Activated B cell treated with CpG ODN at 0.5 μM for 24 hours (primary cell): ENCODE results near the gene MBD3. TPM values are rescaled to one million over a fixed set of nuclear protein-coding genes. Genes with fewer than 3 reads are reported as not detected.

Experiments
- ATAC-seq: fragments of 200-7000 bp; cut with Tn5 transposase; one replicate; pipeline ENCODE4 v1.10.0; 2021; ENCODE audit warnings: low read depth, mild to moderate bottlenecking, moderate library complexity
- CTCF ChIA-PET: fragments of 350-600 bp; sonication (Branson Sonifier 250); formaldehyde crosslinking; loops from one replicate; lab custom pipeline; 2021; ENCODE audit warnings: antibody characterized with exemption; lab: Charles Lee
- POLR2A ChIA-PET: fragments of 350-600 bp; sonication (Branson Sonifier 250); formaldehyde crosslinking; loops from one replicate; lab custom pipeline; 2021; ENCODE audit warnings: antibody characterized with exemption; lab: Charles Lee
- DNase-seq: peaks from one replicate; pipeline ENCODE4 v3.0.0; 2022
- H3K27ac Mint-ChIP-seq: one replicate; pipeline ENCODE4 v1.8.0; 2020; ENCODE audit warnings: mixed read lengths
- H3K27me3 Mint-ChIP-seq: one replicate; pipeline ENCODE4 v1.8.0; 2021; ENCODE audit warnings: mixed read lengths
- H3K36me3 Mint-ChIP-seq: one replicate; pipeline ENCODE4 v1.8.0; 2021; ENCODE audit warnings: low read depth, mixed read lengths
- H3K4me1 Mint-ChIP-seq: one replicate; pipeline ENCODE4 v1.8.0; 2021; ENCODE audit warnings: mixed read lengths
- H3K4me3 Mint-ChIP-seq: one replicate; pipeline ENCODE4 v1.8.0; 2020; ENCODE audit warnings: mild to moderate bottlenecking, mixed read lengths
- H3K9me3 Mint-ChIP-seq: one replicate; pipeline ENCODE4 v1.8.0; 2020; ENCODE audit warnings: mixed read lengths
- intact Hi-C: fragments of 100-400 bp; cut with micrococcal nuclease; formaldehyde crosslinking; loops from one replicate; pipeline ENCODE4 v1.15.1; 2024
- total RNA-seq: library from RNA; stranded (reverse); gene quantifications from 2 replicates; pipeline ENCODE4 v1.2.3, GENCODE V29; 2022
- TF ChIP-seq, protein P1 (sequence below): fragments of 200-600 bp; IDR thresholded peaks from one replicate; pipeline ENCODE4 v1.8.0; 2022; ENCODE audit warnings: antibody characterized with exemption, mild to moderate bottlenecking

MBD3 gene
- total RNA-seq, 1 donor from 2014 or later: 96.9 TPM

DNA sequence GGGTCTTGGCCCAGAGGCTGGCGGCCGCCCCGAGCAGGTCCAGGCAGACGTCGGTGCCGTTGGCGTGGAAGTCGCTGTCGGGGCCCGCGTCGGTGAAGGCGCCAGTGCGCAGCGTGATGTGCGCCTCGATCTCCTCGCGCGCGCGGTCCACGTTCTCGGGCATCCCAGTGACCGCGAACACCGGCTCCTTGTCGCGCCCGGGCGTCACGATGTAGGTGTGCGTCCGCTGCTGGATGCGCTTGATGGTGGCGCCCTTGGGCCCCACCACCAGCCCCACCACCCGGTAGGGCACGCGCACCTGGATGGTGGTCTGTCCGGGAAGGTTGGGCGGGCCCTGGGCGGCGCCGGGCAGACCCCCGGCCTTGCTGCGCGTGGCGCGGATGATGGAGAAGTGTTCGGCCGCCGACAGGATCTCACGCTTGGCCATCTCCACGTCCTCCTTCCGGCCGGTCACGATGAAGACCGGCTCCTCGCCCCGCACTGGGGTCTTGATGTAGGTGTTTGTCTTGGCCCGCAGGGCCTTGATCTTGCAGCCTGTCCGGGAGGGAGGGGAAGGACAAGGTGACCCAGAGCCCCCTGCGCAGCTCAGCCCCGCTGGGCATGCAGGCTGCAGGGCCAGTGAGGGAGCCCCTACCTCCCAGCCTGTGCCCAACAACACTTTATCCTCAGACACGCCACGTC, 36.1 kb downstream of the MBD3 start:
- no peaks in the 10 kb centered on the region for H3K36me3 Mint-ChIP-seq
- no peak overlapping the region for H3K27ac Mint-ChIP-seq
- peaks cover 8% of the 10 kb centered on the region for H3K27me3 Mint-ChIP-seq
- intact Hi-C loops: no loop called here
- no peaks in the 10 kb centered on the region for H3K4me1 Mint-ChIP-seq
- no peak for DNase-seq
- ATAC-seq: no peak
- POLR2A ChIA-PET: no interaction called here
- TF ChIP-seq, protein P1, sequence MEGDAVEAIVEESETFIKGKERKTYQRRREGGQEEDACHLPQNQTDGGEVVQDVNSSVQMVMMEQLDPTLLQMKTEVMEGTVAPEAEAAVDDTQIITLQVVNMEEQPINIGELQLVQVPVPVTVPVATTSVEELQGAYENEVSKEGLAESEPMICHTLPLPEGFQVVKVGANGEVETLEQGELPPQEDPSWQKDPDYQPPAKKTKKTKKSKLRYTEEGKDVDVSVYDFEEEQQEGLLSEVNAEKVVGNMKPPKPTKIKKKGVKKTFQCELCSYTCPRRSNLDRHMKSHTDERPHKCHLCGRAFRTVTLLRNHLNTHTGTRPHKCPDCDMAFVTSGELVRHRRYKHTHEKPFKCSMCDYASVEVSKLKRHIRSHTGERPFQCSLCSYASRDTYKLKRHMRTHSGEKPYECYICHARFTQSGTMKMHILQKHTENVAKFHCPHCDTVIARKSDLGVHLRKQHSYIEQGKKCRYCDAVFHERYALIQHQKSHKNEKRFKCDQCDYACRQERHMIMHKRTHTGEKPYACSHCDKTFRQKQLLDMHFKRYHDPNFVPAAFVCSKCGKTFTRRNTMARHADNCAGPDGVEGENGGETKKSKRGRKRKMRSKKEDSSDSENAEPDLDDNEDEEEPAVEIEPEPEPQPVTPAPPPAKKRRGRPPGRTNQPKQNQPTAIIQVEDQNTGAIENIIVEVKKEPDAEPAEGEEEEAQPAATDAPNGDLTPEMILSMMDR: no peak
- no peak overlapping the region for H3K4me3 Mint-ChIP-seq
- CTCF ChIA-PET: no interaction called here
- H3K9me3 Mint-ChIP-seq: no peaks in the 10 kb centered on the region

DNA sequence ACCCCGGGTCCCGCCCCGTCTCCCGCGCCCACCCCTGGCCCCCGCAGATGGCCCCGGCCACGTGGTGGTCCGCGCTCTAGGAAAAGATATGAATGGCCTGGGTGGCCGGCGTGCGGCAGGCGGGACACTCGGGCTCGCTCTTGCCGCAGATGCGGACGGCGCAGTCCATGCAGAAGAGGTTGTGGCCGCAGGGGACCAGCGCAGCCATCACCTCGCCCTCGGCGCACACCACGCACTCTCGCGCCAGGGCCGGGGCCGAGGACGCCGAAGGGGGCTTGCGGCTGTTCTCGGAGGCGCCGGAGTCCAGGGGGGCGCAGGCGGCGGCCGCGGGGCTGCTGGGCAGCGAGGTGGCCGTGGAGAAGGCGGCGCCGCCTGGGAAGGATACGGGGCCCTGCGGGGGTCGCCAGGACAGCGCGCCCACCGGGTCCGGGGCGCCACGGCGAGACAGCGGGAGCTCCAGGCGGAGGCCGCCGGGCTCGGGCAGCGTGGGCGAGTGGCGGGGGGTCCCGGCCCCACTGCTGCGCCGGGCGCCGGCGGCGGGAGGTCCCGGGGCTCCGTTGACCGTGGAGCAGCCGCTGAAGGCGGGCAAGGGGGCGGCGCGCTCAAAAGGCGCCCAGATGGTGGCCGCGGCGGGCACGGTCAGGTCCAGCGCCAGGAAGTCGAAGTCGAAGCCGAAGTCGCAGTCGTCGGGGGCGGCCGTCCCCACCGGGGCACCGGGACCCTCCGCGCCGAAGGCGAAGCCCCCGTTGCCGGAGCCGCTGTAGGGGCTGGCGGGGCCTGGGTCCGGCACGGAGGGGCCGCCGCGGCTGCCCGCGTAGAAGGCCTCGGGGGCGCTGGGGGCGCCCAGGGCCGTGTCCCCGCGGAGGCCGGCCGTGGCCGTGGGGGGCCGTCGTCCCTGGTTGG, 36.9 kb downstream of the MBD3 start:
- intact Hi-C loops: loop anchor here (2.0 kb wide), 1 partner anchor 41 kb away; no protein-coding TSS in a partner anchor
- Mint-ChIP-seq H3K27ac (no peak overlapping the region), H3K36me3 (no peaks in the 10 kb centered on the region), H3K4me3 (no peak overlapping the region), H3K9me3 (no peaks in the 10 kb centered on the region), H3K4me1 (no peaks in the 10 kb centered on the region), H3K27me3 (peaks cover 8% of the 10 kb centered on the region)
- DNase-seq (no peak), ATAC-seq (no peak)
- TF ChIP-seq, protein P1: no peak
- ChIA-PET CTCF (no interaction called here), POLR2A (no interaction called here)

DNA sequence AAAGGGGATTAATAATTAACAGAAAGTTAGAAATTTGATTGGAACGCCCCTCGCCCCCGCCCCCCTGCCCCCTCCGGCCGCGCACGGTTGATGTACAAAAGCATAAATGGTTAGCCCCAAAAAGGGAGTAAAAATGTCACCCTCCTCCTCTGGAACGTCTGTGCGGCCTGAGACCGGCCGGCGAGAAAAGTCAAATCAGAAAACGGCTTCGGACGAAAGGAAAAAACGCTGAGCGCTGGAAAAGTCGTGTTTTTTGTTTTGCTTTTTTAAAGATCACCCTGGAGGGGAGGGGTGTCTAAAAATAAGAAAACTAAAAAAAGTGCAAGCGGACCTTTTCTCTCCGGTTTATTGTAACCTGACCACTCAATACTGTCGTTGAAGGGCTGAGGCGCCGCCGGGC, 37.7 kb downstream of the MBD3 start:
- Mint-ChIP-seq H3K36me3 (no peaks in the 10 kb centered on the region), H3K27me3 (peaks cover 8% of the 10 kb centered on the region), H3K4me1 (no peaks in the 10 kb centered on the region), H3K4me3 (no peak overlapping the region), H3K27ac (no peak overlapping the region), H3K9me3 (no peaks in the 10 kb centered on the region)
- DNase-seq: no peak
- ChIA-PET POLR2A (no interaction called here), CTCF (no interaction called here)
- TF ChIP-seq, protein P1: no peak
- intact Hi-C loops: loop anchor here (2.0 kb wide), 1 partner anchor 40 kb away; no protein-coding TSS in a partner anchor
- ATAC-seq: no peak

DNA sequence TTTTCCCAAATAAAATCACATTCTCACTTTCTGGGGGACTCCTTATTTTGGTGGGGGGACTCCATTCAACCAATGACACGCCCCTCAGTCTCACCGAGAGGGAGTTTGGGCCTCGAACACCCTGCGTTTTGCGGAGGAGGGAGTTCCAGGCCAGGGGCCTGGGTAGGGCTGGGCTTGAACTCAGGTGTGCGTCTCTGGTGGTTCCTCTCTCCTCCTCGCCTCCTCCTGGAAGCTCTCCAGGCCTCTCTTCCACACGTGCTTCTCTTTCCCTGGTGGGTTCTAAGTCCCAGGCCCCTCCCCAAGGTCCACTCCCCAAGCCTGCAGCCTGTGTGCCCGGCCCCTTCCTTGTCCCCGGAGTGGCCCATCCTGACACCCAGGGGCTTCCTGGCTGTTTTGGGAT, 39.2 kb downstream of the MBD3 start:
- Mint-ChIP-seq H3K4me3 (no peak overlapping the region), H3K27me3 (peaks cover 8% of the 10 kb centered on the region), H3K27ac (no peak overlapping the region), H3K9me3 (no peaks in the 10 kb centered on the region), H3K36me3 (no peaks in the 10 kb centered on the region), H3K4me1 (no peaks in the 10 kb centered on the region)
- no peak for ATAC-seq
- TF ChIP-seq, protein P1: no peak
- POLR2A ChIA-PET: interaction anchor here (0.6 kb wide), 1 partner anchor 208 kb away, joined by 5 read pairs; no protein-coding TSS in a partner anchor
- intact Hi-C loops: no loop called here
- CTCF ChIA-PET: no interaction called here
- no peak for DNase-seq
